Keratinocyte (primary cell): ENCODE measurements around the gene ARL13B. TPM values are rescaled to one million over a fixed set of nuclear protein-coding genes. Genes with fewer than 3 reads are reported as not detected.

Experiments used
- DNase-seq: peaks from one replicate; pipeline ENCODE4 v3.0.0-alpha.2; 2011; ENCODE audit warnings: low read depth, missing footprints, low spot score
- FAIRE-seq: peaks from 2 replicates; lab custom pipeline; 2011; peaks lifted over from hg19 to GRCh38; lab: Jason Lieb, UNC
- H2AFZ ChIP-seq: 2 replicates; pipeline ENCODE4 v1.6.0; 2012; ENCODE audit warnings: low read length, control low read depth, inconsistent platforms; ENCODE audit not compliant: control insufficient read depth
- H3K27ac ChIP-seq: 2 replicates; pipeline ENCODE4 v1.5.1; 2011; ENCODE audit warnings: low read length; ENCODE audit not compliant: control insufficient read depth, insufficient read depth
- H3K27me3 ChIP-seq: 3 replicates; pipeline ENCODE4 v1.6.0; 2011; ENCODE audit warnings: low read length; ENCODE audit not compliant: control insufficient read depth, insufficient read depth; ENCODE audit errors: extremely low read depth
- H3K36me3 ChIP-seq, 2 experiments: 2 replicates in 1 of 2; 3 replicates in 1 of 2; pipeline ENCODE4 v1.5.1; 2011; ENCODE audit warnings: low read length in 2 of 2, mild to moderate bottlenecking in 1 of 2; ENCODE audit not compliant: control insufficient read depth in 2 of 2, insufficient read depth in 2 of 2; ENCODE audit errors: extremely low read depth in 1 of 2
- H3K4me1 ChIP-seq: 3 replicates; pipeline ENCODE4 v1.5.1; 2011; ENCODE audit warnings: low read length; ENCODE audit not compliant: control insufficient read depth, insufficient read depth; ENCODE audit errors: extremely low read depth
- H3K4me2 ChIP-seq: 3 replicates; pipeline ENCODE4 v1.6.0; 2011; ENCODE audit warnings: low read depth, low read length; ENCODE audit not compliant: control insufficient read depth, insufficient read depth; ENCODE audit errors: extremely low read depth
- H3K4me3 ChIP-seq, 3 experiments: fragments of 200-600 bp in 1 of 3; sonication (generic) in 1 of 3; 2 replicates in 2 of 3; 3 replicates in 1 of 3; pipeline ENCODE4 v1.5.1; 2011 to 2016; ENCODE audit warnings: low read length in 3 of 3, mild to moderate bottlenecking in 3 of 3, control low read depth in 2 of 3, inconsistent platforms in 1 of 3, low read depth in 1 of 3, mixed read lengths in 1 of 3, mixed run types in 1 of 3, moderate library complexity in 1 of 3; ENCODE audit not compliant: control insufficient read depth in 2 of 3, insufficient read depth in 2 of 3; ENCODE audit errors: extremely low read depth in 1 of 3
- H3K79me2 ChIP-seq: 2 replicates; pipeline ENCODE4 v1.6.0; 2012; ENCODE audit warnings: low read length; ENCODE audit not compliant: control insufficient read depth, insufficient read depth
- H3K9ac ChIP-seq: 3 replicates; pipeline ENCODE4 v1.6.0; 2011; ENCODE audit warnings: low read length; ENCODE audit not compliant: control insufficient read depth, insufficient read depth; ENCODE audit errors: extremely low read depth
- H3K9me1 ChIP-seq: 3 replicates; pipeline ENCODE4 v1.6.0; 2011; ENCODE audit warnings: low read length; ENCODE audit not compliant: control insufficient read depth, insufficient read depth; ENCODE audit errors: extremely low read depth
- H3K9me3 ChIP-seq: 2 replicates; pipeline ENCODE4 v1.5.1; 2012; ENCODE audit warnings: low read depth, low read length; ENCODE audit not compliant: control insufficient read depth
- H4K20me1 ChIP-seq: 3 replicates; pipeline ENCODE4 v1.6.0; 2011; ENCODE audit warnings: low read length; ENCODE audit not compliant: control insufficient read depth, insufficient read depth; ENCODE audit errors: extremely low read depth
- EZH2 ChIP-seq: IDR thresholded peaks from one replicate; pipeline ENCODE4 v1.6.1; 2012; ENCODE audit warnings: inconsistent platforms, mild to moderate bottlenecking, low read length, moderate library complexity
- dilution Hi-C: fragments of 300-500 bp; cut with MboI; formaldehyde crosslinking; loops from one replicate; pipeline ENCODE4 v1.7.0; 2020; ENCODE audit warnings: low sequenced_read_pairs; ENCODE audit not compliant: extremely low pct_ligation_motif_present
- polyA plus RNA-seq, 5 experiments: library from polyadenylated mRNA; depleted of rRNA in 3 of 5; stranded (reverse) in 3 of 5; stranded (forward) in 1 of 5; unstranded in 1 of 5; fragments of >200 nt; gene quantifications; 1 replicate in 1 of 5; 2 replicates in 3 of 5; 3 replicates in 1 of 5; pipeline versions ENCODE4 v1.2.1 to v1.2.3, GENCODE V29; 2011 to 2012; ENCODE audit warnings: missing spikeins in 2 of 5, low read depth in 1 of 5, low replicate concordance in 1 of 5
- TF ChIP-seq, protein P1 (sequence below), 3 experiments: IDR thresholded peaks in 1 of 3; conservative IDR thresholded peaks in 1 of 3; optimal IDR thresholded peaks in 1 of 3; 2 replicates in 2 of 3; 3 replicates in 1 of 3; pipeline versions ENCODE3 to v1.5.1; 2011; ENCODE audit warnings: low read length in 3 of 3, mild to moderate bottlenecking in 3 of 3, moderate library complexity in 2 of 3, control low read depth in 1 of 3, inconsistent platforms in 1 of 3; ENCODE audit not compliant: insufficient read depth in 2 of 3; ENCODE audit errors: extremely low read depth in 1 of 3

Gene ARL13B
- polyA plus RNA-seq, 1 donor (not counting 4 experiments of a cell fraction or from before 2014, with no cell fraction given) = 6.8 TPM

DNA sequence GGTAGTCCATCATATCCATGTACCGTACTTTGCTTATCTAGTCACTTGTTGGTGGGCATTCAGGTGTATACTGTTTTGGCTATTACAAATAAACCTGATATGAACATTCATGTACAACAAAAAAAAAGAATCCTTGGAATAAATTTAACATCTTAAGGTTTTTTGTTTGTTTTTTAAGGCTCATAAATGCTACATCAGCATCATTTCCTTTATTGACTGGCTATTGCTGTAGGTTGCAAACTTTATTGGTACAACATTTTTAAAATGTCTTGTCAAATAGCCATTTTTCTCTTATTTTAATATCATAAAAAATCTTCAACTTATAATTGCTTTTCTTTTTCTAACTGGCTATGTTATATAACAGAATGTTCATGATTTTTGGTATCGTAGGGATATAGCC, 66.6 kb downstream of the ARL13B start:
- no peaks in the 10 kb centered on the region for H3K4me1 ChIP-seq
- no peak for FAIRE-seq
- no peak overlapping the region for H3K27ac ChIP-seq
- no peak overlapping the region for H3K4me3 ChIP-seq
- no peak overlapping the region for H2AFZ ChIP-seq
- TF ChIP-seq EZH2 = no peak
- TF ChIP-seq, protein P1, sequence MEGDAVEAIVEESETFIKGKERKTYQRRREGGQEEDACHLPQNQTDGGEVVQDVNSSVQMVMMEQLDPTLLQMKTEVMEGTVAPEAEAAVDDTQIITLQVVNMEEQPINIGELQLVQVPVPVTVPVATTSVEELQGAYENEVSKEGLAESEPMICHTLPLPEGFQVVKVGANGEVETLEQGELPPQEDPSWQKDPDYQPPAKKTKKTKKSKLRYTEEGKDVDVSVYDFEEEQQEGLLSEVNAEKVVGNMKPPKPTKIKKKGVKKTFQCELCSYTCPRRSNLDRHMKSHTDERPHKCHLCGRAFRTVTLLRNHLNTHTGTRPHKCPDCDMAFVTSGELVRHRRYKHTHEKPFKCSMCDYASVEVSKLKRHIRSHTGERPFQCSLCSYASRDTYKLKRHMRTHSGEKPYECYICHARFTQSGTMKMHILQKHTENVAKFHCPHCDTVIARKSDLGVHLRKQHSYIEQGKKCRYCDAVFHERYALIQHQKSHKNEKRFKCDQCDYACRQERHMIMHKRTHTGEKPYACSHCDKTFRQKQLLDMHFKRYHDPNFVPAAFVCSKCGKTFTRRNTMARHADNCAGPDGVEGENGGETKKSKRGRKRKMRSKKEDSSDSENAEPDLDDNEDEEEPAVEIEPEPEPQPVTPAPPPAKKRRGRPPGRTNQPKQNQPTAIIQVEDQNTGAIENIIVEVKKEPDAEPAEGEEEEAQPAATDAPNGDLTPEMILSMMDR (optimal IDR thresholded peaks at IDR 0.05 in 1 of 3, IDR thresholded peaks at IDR 0.05 in 1 of 3, conservative IDR thresholded peaks at IDR 0.05 in 1 of 3; ENCODE audit: extremely low read depth in 1 of 3, insufficient read depth in 2 of 3, low read length in 3 of 3) = no peak
- dilution Hi-C loops = no loop called here
- no peaks in the 10 kb centered on the region for H3K9me1 ChIP-seq
- H3K9ac ChIP-seq = no peak overlapping the region
- no peak for DNase-seq
- H3K36me3 ChIP-seq = no peaks in the 10 kb centered on the region
- no peaks in the 10 kb centered on the region for H3K27me3 ChIP-seq
- H3K79me2 ChIP-seq = no peaks in the 10 kb centered on the region
- no peaks in the 10 kb centered on the region for H4K20me1 ChIP-seq
- H3K9me3 ChIP-seq = no peaks in the 10 kb centered on the region
- no peak overlapping the region for H3K4me2 ChIP-seq

DNA sequence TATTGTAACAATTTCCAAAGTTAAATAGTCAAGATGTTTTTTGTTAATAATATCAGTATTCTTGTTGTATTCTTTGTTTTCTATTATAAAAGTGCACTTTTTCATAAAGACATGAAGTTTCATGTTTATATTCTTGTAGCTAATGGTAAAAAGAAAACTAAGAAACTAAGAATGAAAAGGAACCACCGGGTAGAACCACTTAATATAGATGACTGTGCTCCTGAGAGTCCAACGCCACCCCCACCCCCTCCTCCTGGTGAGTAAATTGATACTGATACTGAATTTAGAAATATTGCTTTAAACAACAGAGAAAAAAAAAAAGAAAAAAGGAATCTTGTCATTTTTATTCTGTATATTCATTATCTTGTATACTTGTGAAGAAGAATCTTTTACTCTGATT, 69.3 kb downstream of the ARL13B start:
- TF ChIP-seq EZH2 = no peak
- TF ChIP-seq, protein P1 (optimal IDR thresholded peaks at IDR 0.05 in 1 of 3, IDR thresholded peaks at IDR 0.05 in 1 of 3, conservative IDR thresholded peaks at IDR 0.05 in 1 of 3; ENCODE audit: extremely low read depth in 1 of 3, insufficient read depth in 2 of 3, low read length in 3 of 3) = no peak
- dilution Hi-C loops = no loop called here
- Histone ChIP-seq H3K4me2 (no peak overlapping the region), H3K27ac (no peak overlapping the region), H2AFZ (no peak overlapping the region), H3K4me3 (no peak overlapping the region), H4K20me1 (no peaks in the 10 kb centered on the region), H3K9me1 (no peaks in the 10 kb centered on the region), H3K27me3 (no peaks in the 10 kb centered on the region), H3K79me2 (no peaks in the 10 kb centered on the region), H3K36me3 (no peaks in the 10 kb centered on the region), H3K9ac (no peak overlapping the region), H3K9me3 (no peaks in the 10 kb centered on the region), H3K4me1 (no peaks in the 10 kb centered on the region)
- no peak for DNase-seq
- FAIRE-seq = no peak
